SU-DHL-6 (cell line): ENCODE measurements around the gene SH3BP2.
A peak's percentile ranks its signal among the peaks of the same experiment; 100 is the strongest.

Experiments
- H2AFZ ChIP-seq: fragments of 200-600 bp; sonication (generic); 2 replicates; pipeline ENCODE4 v1.6.1; 2014; ENCODE audit warnings: low read depth, mild to moderate bottlenecking, moderate library complexity, mixed read lengths, antibody characterized with exemption, low read length; ENCODE audit not compliant: severe bottlenecking
- H3F3A ChIP-seq: fragments of 200-600 bp; shearing (Covaris generic); 2 replicates; pipeline ENCODE4 v1.6.0; 2016; ENCODE audit warnings: antibody characterized with exemption, mild to moderate bottlenecking; ENCODE audit not compliant: insufficient read depth
- H3K27ac ChIP-seq: fragments of 200-600 bp; sonication (generic); 2 replicates; pipeline ENCODE4 v1.5.1; 2016; ENCODE audit warnings: low read depth, mild to moderate bottlenecking, low read length, moderate library complexity, mixed read lengths
- H3K27me3 ChIP-seq: fragments of 200-600 bp; sonication (generic), shearing (Covaris generic); 2 replicates; pipeline ENCODE4 v1.6.0; 2014; ENCODE audit warnings: mild to moderate bottlenecking, low read length
- H3K36me3 ChIP-seq: fragments of 200-600 bp; sonication (generic); 2 replicates; pipeline ENCODE4 v1.6.1; 2014; ENCODE audit warnings: mild to moderate bottlenecking, low read length, mixed read lengths
- H3K4me2 ChIP-seq: fragments of 300-600, 200-600 bp; shearing (Covaris generic), sonication (generic); 2 replicates; pipeline ENCODE4 v1.6.0; 2014; ENCODE audit warnings: low read length, low read depth, mild to moderate bottlenecking; ENCODE audit not compliant: poor library complexity, severe bottlenecking
- H3K4me3 ChIP-seq: fragments of 200-600 bp; sonication (generic); 2 replicates; pipeline ENCODE4 v1.5.1; 2014; ENCODE audit warnings: antibody characterized with exemption, low read length, mild to moderate bottlenecking, mixed read lengths; ENCODE audit not compliant: insufficient read depth, poor library complexity, severe bottlenecking
- H3K79me2 ChIP-seq: fragments of 200-600 bp; sonication (generic); 2 replicates; pipeline ENCODE4 v1.6.1; 2014; ENCODE audit warnings: mild to moderate bottlenecking, low read length, moderate library complexity; ENCODE audit not compliant: insufficient read depth
- H3K9ac ChIP-seq: fragments of 200-600 bp; sonication (generic); 2 replicates; pipeline ENCODE4 v1.7.0; 2014; ENCODE audit warnings: mild to moderate bottlenecking, low read length
- H3K9me2 ChIP-seq: fragments of 200-600 bp; sonication (generic); replicated peaks from 2 replicates; pipeline ENCODE4 v1.6.1; 2014; ENCODE audit warnings: low read length; ENCODE audit not compliant: insufficient read depth
- H3K9me3 ChIP-seq: fragments of 200-600 bp; sonication (generic); 2 replicates; pipeline ENCODE4 v1.6.1; 2014; ENCODE audit warnings: low read length, mixed read lengths; ENCODE audit not compliant: insufficient read depth
- H4K20me1 ChIP-seq: fragments of 200-600 bp; sonication (generic); 2 replicates; pipeline ENCODE4 v1.6.1; 2014; ENCODE audit warnings: low read depth, mild to moderate bottlenecking, antibody characterized with exemption, low read length, moderate library complexity, mixed read lengths
- CTCF ChIP-seq: fragments of 200-600 bp; sonication (generic); IDR thresholded peaks from one replicate; pipeline ENCODE4 v1.5.1; 2017; ENCODE audit warnings: antibody characterized with exemption, mild to moderate bottlenecking, low read length, moderate library complexity; ENCODE audit not compliant: insufficient read depth, poor library complexity, severe bottlenecking
- EZH2phosphoT487 ChIP-seq: fragments of 200-600 bp; sonication (generic), shearing (Covaris generic); conservative IDR thresholded peaks from 2 replicates; pipeline ENCODE4 v1.6.1; 2018; ENCODE audit warnings: mild to moderate bottlenecking, antibody characterized with exemption, low read length, moderate library complexity, mixed read lengths

Gene SH3BP2

GRCh38 chr4:2785613-2786012, 7.3 kb upstream of the SH3BP2 start:
- H3K4me2 ChIP-seq, result peak overlapping the region; percentile 24
- peak overlapping the region; percentile 8 for H2AFZ ChIP-seq
- no peaks in the 10 kb centered on the region for H3K9me3 ChIP-seq
- no peak overlapping the region for H3K9ac ChIP-seq
- H3K36me3 ChIP-seq, result no peaks in the 10 kb centered on the region
- H3K27ac ChIP-seq, result peak overlapping the region; percentile 2; the same call in 1 of the 2 replicates
- H3K27me3 ChIP-seq, result no peaks in the 10 kb centered on the region
- H3K9me2 ChIP-seq, result no peaks in the 10 kb centered on the region
- H4K20me1 ChIP-seq, result no peaks in the 10 kb centered on the region
- H3K79me2 ChIP-seq, result no peaks in the 10 kb centered on the region
- peaks cover 5% of the 10 kb centered on the region; the same call in 1 of the 2 replicates for H3F3A ChIP-seq
- no peak overlapping the region for H3K4me3 ChIP-seq
- TF ChIP-seq EZH2phosphoT487 (no peak), CTCF (no peak)

- no peaks in the 10 kb centered on the region for H3K27me3 ChIP-seq
- no peaks in the 10 kb centered on the region for H3K9me3 ChIP-seq
- TF ChIP-seq CTCF (no peak), EZH2phosphoT487 (no peak)
- peak overlapping the region; percentile 37; the same call in 1 of the 2 replicates for H3K27ac ChIP-seq
- no peaks in the 10 kb centered on the region for H3K79me2 ChIP-seq
- peak overlapping the region; percentile 24 for H3K4me2 ChIP-seq
- H3K4me3 ChIP-seq, result no peak overlapping the region
- H3F3A ChIP-seq, result peaks cover 5% of the 10 kb centered on the region; the same call in 1 of the 2 replicates
- no peaks in the 10 kb centered on the region for H4K20me1 ChIP-seq
- H3K36me3 ChIP-seq, result no peaks in the 10 kb centered on the region
- no peak overlapping the region for H2AFZ ChIP-seq
- H3K9me2 ChIP-seq, result no peaks in the 10 kb centered on the region
- peak overlapping the region; percentile 13; the same call in 1 of the 2 replicates for H3K9ac ChIP-seq
Measured at GRCh38 chr4:2786152-2786671, 6.7 kb upstream of the SH3BP2 start.

- Histone ChIP-seq H3K4me2 (peak overlapping the region; percentile 16), H4K20me1 (no peaks in the 10 kb centered on the region), H3K27ac (peak overlapping the region; percentile 37; the same call in 1 of the 2 replicates), H3K9ac (peak overlapping the region; percentile 13; the same call in 1 of the 2 replicates), H3K27me3 (no peaks in the 10 kb centered on the region), H3K36me3 (no peaks in the 10 kb centered on the region), H3K4me3 (no peak overlapping the region), H3K79me2 (no peaks in the 10 kb centered on the region), H3F3A (peaks cover 5% of the 10 kb centered on the region; the same call in 1 of the 2 replicates), H3K9me2 (no peaks in the 10 kb centered on the region), H2AFZ (no peak overlapping the region), H3K9me3 (no peaks in the 10 kb centered on the region)
- TF ChIP-seq EZH2phosphoT487 (no peak), CTCF (no peak)
Measured at GRCh38 chr4:2786794-2787229, 6.1 kb upstream of the SH3BP2 start.
